Retinal pigment epithelial cell (primary cell): ENCODE measurements around the gene FBXO2.

Source experiments
- DNase-seq: peaks from one replicate; pipeline ENCODE4 v3.0.0-alpha.2; 2010; ENCODE audit warnings: low read depth
- H3K4me3 ChIP-seq: 2 replicates; pipeline ENCODE4 v1.5.1; 2011; ENCODE audit warnings: mild to moderate bottlenecking, low read length, control low read depth, moderate library complexity
- CTCF ChIP-seq: conservative IDR thresholded peaks from 2 replicates; pipeline ENCODE4 v1.5.1; 2011; ENCODE audit warnings: low read depth, low read length, control low read depth, inconsistent platforms

Gene FBXO2

GRCh38 chr1:11629184-11630016, 24.8 kb downstream of the FBXO2 start:
- TF ChIP-seq CTCF = no peak
- no peak for DNase-seq
- no peak overlapping the region for H3K4me3 ChIP-seq

GRCh38 chr1:11628767-11629166, 25.5 kb downstream of the FBXO2 start:
- TF ChIP-seq CTCF = no peak
- H3K4me3 ChIP-seq = no peak overlapping the region
- no peak for DNase-seq

- H3K4me3 ChIP-seq = no peak overlapping the region
- no peak for TF ChIP-seq CTCF
Observed at GRCh38 chr1:11626551-11626950, 27.7 kb downstream of the FBXO2 start.

GRCh38 chr1:11623702-11624101, 30.5 kb downstream of the FBXO2 start:
- DNase-seq = no peak
- TF ChIP-seq CTCF = no peak
- no peak overlapping the region for H3K4me3 ChIP-seq

More at GRCh38 chr1:11626551-11626950, 27.7 kb downstream of the FBXO2 start:
- DNase-seq = no peak

- H3K4me3 ChIP-seq = no peak overlapping the region
- TF ChIP-seq CTCF = no peak
- DNase-seq = no peak
Observed at GRCh38 chr1:11622398-11622797, 31.8 kb downstream of the FBXO2 start.

- H3K4me3 ChIP-seq = no peak overlapping the region
- no peak for DNase-seq
- TF ChIP-seq CTCF = no peak
Observed at GRCh38 chr1:11620924-11621323, 33.3 kb downstream of the FBXO2 start.

- DNase-seq = no peak
- TF ChIP-seq CTCF = no peak
- H3K4me3 ChIP-seq = no peak overlapping the region
Observed at GRCh38 chr1:11620405-11620804, 33.8 kb downstream of the FBXO2 start.
